Mesenchymal stem cell (in vitro differentiated cells and primary cell): ENCODE measurements around the gene ATP6V0C.

Source experiments
- DNase-seq: peaks from one replicate; pipeline ENCODE4 v3.0.0-alpha.2; 2013
- H2AFZ ChIP-seq: one replicate; pipeline ENCODE4 v1.6.1; 2013; ENCODE audit warnings: low read depth, mild to moderate bottlenecking, control low read depth, inconsistent platforms, low read length, moderate library complexity
- H2AK5ac ChIP-seq: 2 replicates; pipeline ENCODE4 v1.6.1; 2013; ENCODE audit warnings: low read length, moderate library complexity, mild to moderate bottlenecking, inconsistent platforms; ENCODE audit not compliant: severe bottlenecking
- H2BK120ac ChIP-seq: one replicate; pipeline ENCODE4 v1.6.1; 2013; ENCODE audit warnings: low read depth, mild to moderate bottlenecking, inconsistent platforms, low read length, moderate library complexity
- H2BK12ac ChIP-seq, 2 experiments: one replicate each; pipeline ENCODE4 v1.6.1; 2013; ENCODE audit warnings: inconsistent platforms in 2 of 2, low read length in 2 of 2, mild to moderate bottlenecking in 2 of 2, moderate library complexity in 2 of 2, control low read depth in 1 of 2
- H2BK15ac ChIP-seq: one replicate; pipeline ENCODE4 v1.6.1; 2013; ENCODE audit warnings: mild to moderate bottlenecking, low read depth, inconsistent platforms; ENCODE audit not compliant: poor library complexity, severe bottlenecking
- H2BK5ac ChIP-seq: 2 replicates; pipeline ENCODE4 v1.6.1; 2013; ENCODE audit warnings: low read depth, mild to moderate bottlenecking, low read length, control low read depth, inconsistent platforms; ENCODE audit not compliant: poor library complexity, severe bottlenecking
- H3K14ac ChIP-seq, 2 experiments: one replicate each; pipeline ENCODE4 v1.6.1; 2013; ENCODE audit warnings: inconsistent platforms in 2 of 2, low read length in 2 of 2, control low read depth in 1 of 2, mild to moderate bottlenecking in 1 of 2, moderate library complexity in 1 of 2
- H3K18ac ChIP-seq, 2 experiments: one replicate each; pipeline ENCODE4 v1.6.1; 2013; ENCODE audit warnings: inconsistent platforms in 2 of 2, low read length in 2 of 2, control low read depth in 1 of 2, low read depth in 1 of 2, mild to moderate bottlenecking in 1 of 2
- H3K23ac ChIP-seq, 2 experiments: one replicate each; pipeline ENCODE4 v1.6.1; 2013; ENCODE audit warnings: inconsistent platforms in 2 of 2, low read length in 2 of 2, mild to moderate bottlenecking in 2 of 2, moderate library complexity in 2 of 2, control low read depth in 1 of 2
- H3K27ac ChIP-seq: 2 replicates; pipeline ENCODE4 v1.5.1; 2013; ENCODE audit warnings: mild to moderate bottlenecking, moderate library complexity, low read length, control low read depth, inconsistent platforms; ENCODE audit not compliant: poor library complexity, severe bottlenecking
- H3K27me3 ChIP-seq, 2 experiments: 2 replicates each; pipeline versions ENCODE4 v1.6.1 to v1.7.0; 2013; ENCODE audit warnings: low read length in 2 of 2, mild to moderate bottlenecking in 2 of 2, moderate library complexity in 2 of 2, control low read depth in 1 of 2, inconsistent platforms in 1 of 2; ENCODE audit not compliant: control insufficient read depth in 1 of 2, insufficient read depth in 1 of 2
- H3K36me3 ChIP-seq, 2 experiments: 2 replicates each; pipeline versions ENCODE4 v1.6.1 to v1.7.0; 2013; ENCODE audit warnings: low read length in 2 of 2, control low read depth in 1 of 2, inconsistent platforms in 1 of 2, low read depth in 1 of 2, mild to moderate bottlenecking in 1 of 2; ENCODE audit not compliant: insufficient read depth in 2 of 2, control insufficient read depth in 1 of 2
- H3K4ac ChIP-seq, 2 experiments: one replicate each; pipeline ENCODE4 v1.6.1; 2013; ENCODE audit warnings: inconsistent platforms in 2 of 2, low read length in 2 of 2, mild to moderate bottlenecking in 2 of 2, moderate library complexity in 2 of 2, control low read depth in 1 of 2, low read depth in 1 of 2
- H3K4me1 ChIP-seq: 2 replicates; pipeline ENCODE4 v1.6.1; 2013; ENCODE audit warnings: low read depth, low read length, control low read depth; ENCODE audit not compliant: control insufficient read depth, insufficient read depth
- H3K4me2 ChIP-seq: 2 replicates; pipeline ENCODE4 v1.6.1; 2013; ENCODE audit warnings: low read length, mild to moderate bottlenecking, inconsistent platforms; ENCODE audit not compliant: poor library complexity, severe bottlenecking
- H3K4me3 ChIP-seq, 2 experiments: 2 replicates each; pipeline versions ENCODE4 v1.5.1 to v1.7.0; 2013; ENCODE audit warnings: low read length in 2 of 2, mild to moderate bottlenecking in 2 of 2, control low read depth in 1 of 2, low read depth in 1 of 2; ENCODE audit not compliant: insufficient read depth in 1 of 2
- H3K79me1 ChIP-seq: replicated peaks from 2 replicates; pipeline ENCODE4 v1.6.1; 2013; ENCODE audit warnings: mild to moderate bottlenecking, control low read depth, low read length, inconsistent platforms; ENCODE audit not compliant: poor library complexity, severe bottlenecking
- H3K9ac ChIP-seq: 2 replicates; pipeline ENCODE4 v1.7.0; 2013; ENCODE audit warnings: mild to moderate bottlenecking, low read length, moderate library complexity
- H3K9me3 ChIP-seq: 2 replicates; pipeline ENCODE4 v1.7.0; 2013; ENCODE audit warnings: mild to moderate bottlenecking, low read length; ENCODE audit not compliant: control insufficient read depth
- H4K8ac ChIP-seq: one replicate; pipeline ENCODE4 v1.6.1; 2013; ENCODE audit warnings: inconsistent platforms, mild to moderate bottlenecking, low read length, moderate library complexity
- H4K91ac ChIP-seq: one replicate; pipeline ENCODE4 v1.6.1; 2013; ENCODE audit warnings: mild to moderate bottlenecking, low read length, inconsistent platforms
- WGBS: methylation state at CpG from one replicate; pipeline ENCODE4 v1.1.7; 2013; ENCODE audit warnings: mixed read lengths; 5-methylcytosine and 5-hydroxymethylcytosine counted together

The ATP6V0C gene

GRCh38 chr16:2516391-2517240 lies 2.9 kb downstream of the ATP6V0C start:
- Histone ChIP-seq H3K14ac (no peak overlapping the region), H3K9me3 (no peaks in the 10 kb centered on the region), H2BK120ac (no peak overlapping the region), H3K27ac (no peak overlapping the region), H3K23ac (no peak overlapping the region), H3K79me1 (peaks cover 2% of the 10 kb centered on the region), H2AK5ac (no peak overlapping the region), H3K27me3 (no peaks in the 10 kb centered on the region), H3K4me2 (peak overlapping the region; percentile 35), H2BK5ac (no peak overlapping the region), H2BK15ac (no peak overlapping the region), H2BK12ac (no peak overlapping the region), H3K4ac (no peak overlapping the region), H4K8ac (no peak overlapping the region), H3K4me3 (peak overlapping the region in 1 of 2 experiments; percentile 96), H3K36me3 (peaks cover 16 to 48% of the 10 kb centered on the region in 2 experiments), H3K9ac (peak overlapping the region; percentile 96), H4K91ac (no peak overlapping the region), H3K4me1 (peaks cover 74% of the 10 kb centered on the region), H2AFZ (no peak overlapping the region), H3K18ac (no peak overlapping the region)
- 90% methylated on average over 11 of the region's 11 CpGs for WGBS
- peak; percentile 46 for DNase-seq

DNA sequence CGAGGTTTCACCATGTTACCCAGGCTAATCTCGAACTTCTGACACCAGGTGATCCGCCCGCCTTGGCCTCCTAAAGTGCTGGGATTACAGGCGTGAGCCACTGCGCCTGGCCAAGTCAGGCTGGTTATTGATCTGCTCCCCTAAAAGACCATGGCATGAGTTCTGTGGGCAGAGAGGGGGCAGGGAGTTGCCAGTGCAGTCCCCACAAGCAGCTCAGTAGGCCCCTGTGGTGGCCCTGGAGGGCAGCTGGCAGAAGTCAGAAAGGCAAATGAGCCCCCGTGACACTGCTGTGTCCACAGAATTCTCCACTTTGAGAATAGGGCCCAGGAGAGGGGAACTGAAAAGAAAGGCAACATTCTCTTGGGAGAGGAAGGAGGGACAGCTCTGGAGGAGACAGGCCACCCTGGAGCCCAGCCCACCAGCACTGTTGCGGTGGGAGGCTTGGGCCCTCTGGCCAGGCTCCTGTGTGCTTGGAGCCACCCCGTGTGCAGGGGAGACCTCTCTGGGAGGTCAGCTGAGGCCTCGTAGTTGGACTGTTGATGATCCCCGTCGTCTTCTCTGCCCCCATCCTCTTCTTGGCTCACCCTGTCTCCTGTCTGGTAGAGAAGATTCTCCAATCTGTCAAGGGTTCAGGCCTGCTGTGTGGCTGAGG lies 4.3 kb downstream of the ATP6V0C start:
- Histone ChIP-seq H3K23ac (no peak overlapping the region), H2BK5ac (no peak overlapping the region), H2BK15ac (no peak overlapping the region), H4K91ac (peak overlapping the region; percentile 59), H3K4ac (peak overlapping the region in 1 of 2 experiments; percentile 25), H3K36me3 (peaks cover 23 to 55% of the 10 kb centered on the region in 2 experiments), H3K4me1 (peaks cover 60% of the 10 kb centered on the region), H2AFZ (no peak overlapping the region), H2BK120ac (no peak overlapping the region), H3K14ac (no peak overlapping the region), H2AK5ac (peak overlapping the region; percentile 12), H3K9me3 (no peaks in the 10 kb centered on the region), H3K18ac (no peak overlapping the region), H2BK12ac (no peak overlapping the region), H3K27ac (no peak overlapping the region), H3K27me3 (no peaks in the 10 kb centered on the region), H3K9ac (peak overlapping the region; percentile 75), H3K4me2 (no peak overlapping the region), H4K8ac (peak overlapping the region; percentile 43), H3K79me1 (peaks cover 2% of the 10 kb centered on the region), H3K4me3 (peak overlapping the region in 1 of 2 experiments; percentile 41)
- no peak for DNase-seq
- 94% methylated on average over 12 of the region's 12 CpGs for WGBS

DNA sequence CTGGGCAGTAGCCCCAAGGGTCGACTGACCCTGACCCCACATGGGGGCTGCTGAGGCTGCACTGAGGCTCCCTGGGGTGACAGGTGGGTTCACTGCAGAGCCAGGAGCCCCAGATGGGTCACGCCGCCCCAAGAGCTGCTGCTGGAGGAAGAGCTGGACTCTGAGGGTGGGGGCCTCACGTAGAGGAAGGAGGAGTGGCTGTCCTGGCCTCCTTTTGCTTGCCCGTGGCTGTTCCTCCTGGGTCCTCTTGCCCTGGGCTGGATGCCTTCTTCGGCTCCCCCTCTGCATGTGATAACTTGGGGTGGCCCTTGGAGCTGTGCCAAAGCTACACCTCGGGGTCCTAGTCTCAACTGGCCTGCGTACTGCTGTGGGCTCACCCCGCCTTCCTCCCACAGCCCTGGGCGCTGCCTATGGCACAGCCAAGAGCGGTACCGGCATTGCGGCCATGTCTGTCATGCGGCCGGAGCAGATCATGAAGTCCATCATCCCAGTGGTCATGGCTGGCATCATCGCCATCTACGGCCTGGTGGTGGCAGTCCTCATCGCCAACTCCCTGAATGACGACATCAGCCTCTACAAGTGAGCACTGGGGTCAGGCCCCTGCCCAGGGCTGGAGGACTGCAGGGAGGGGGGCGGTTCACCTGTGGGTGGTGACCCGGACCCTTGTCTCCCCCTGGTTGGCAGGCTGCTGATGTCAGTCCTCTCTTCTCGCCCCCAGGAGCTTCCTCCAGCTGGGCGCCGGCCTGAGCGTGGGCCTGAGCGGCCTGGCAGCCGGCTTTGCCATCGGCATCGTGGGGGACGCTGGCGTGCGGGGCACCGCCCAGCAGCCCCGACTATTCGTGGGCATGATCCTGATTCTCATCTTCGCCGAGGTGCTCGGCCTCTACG lies 5.3 kb downstream of the ATP6V0C start:
- WGBS: 94% methylated on average over 39 of the region's 39 CpGs
- Histone ChIP-seq H3K9me3 (no peaks in the 10 kb centered on the region), H4K8ac (peak overlapping the region; percentile 57), H3K27ac (no peak overlapping the region), H2AK5ac (no peak overlapping the region), H3K9ac (peak overlapping the region; percentile 75), H3K14ac (no peak overlapping the region), H3K79me1 (peaks cover 12% of the 10 kb centered on the region), H3K36me3 (peaks cover 33 to 65% of the 10 kb centered on the region in 2 experiments), H3K23ac (no peak overlapping the region), H3K27me3 (no peaks in the 10 kb centered on the region), H3K18ac (no peak overlapping the region), H2AFZ (no peak overlapping the region), H2BK120ac (no peak overlapping the region), H2BK5ac (no peak overlapping the region), H4K91ac (peak overlapping the region; percentile 73), H2BK12ac (peak overlapping the region; percentile 32 to 49), H3K4me1 (peaks cover 57% of the 10 kb centered on the region), H3K4me3 (peak overlapping the region in 1 of 2 experiments; percentile 44), H3K4me2 (no peak overlapping the region), H3K4ac (no peak overlapping the region), H2BK15ac (peak overlapping the region; percentile 74)
- no peak for DNase-seq
